Ectodermal cell (in vitro differentiated cells): ENCODE data around the gene GPC3.

Experiments used
- H3K27ac ChIP-seq: 2 replicates; pipeline ENCODE4 v1.7.0; 2013; ENCODE audit warnings: mild to moderate bottlenecking, low read depth, low read length; ENCODE audit not compliant: insufficient read depth, poor library complexity, severe bottlenecking
- H3K27me3 ChIP-seq: 2 replicates; pipeline ENCODE4 v1.7.0; 2013; ENCODE audit warnings: mild to moderate bottlenecking, low read length; ENCODE audit not compliant: insufficient read depth, control insufficient read depth, poor library complexity, severe bottlenecking
- H3K36me3 ChIP-seq: one replicate; pipeline ENCODE4 v1.7.0; 2013; ENCODE audit warnings: low read length; ENCODE audit not compliant: control insufficient read depth, insufficient read depth
- H3K4me1 ChIP-seq: one replicate; pipeline ENCODE4 v1.7.0; 2013; ENCODE audit warnings: low read length; ENCODE audit not compliant: control insufficient read depth, insufficient read depth
- H3K4me3 ChIP-seq: 2 replicates; pipeline ENCODE4 v1.7.0; 2013; ENCODE audit warnings: low read depth, low read length, control low read depth; ENCODE audit not compliant: insufficient read depth
- H3K9me3 ChIP-seq: 2 replicates; pipeline ENCODE4 v1.7.0; 2013; ENCODE audit warnings: mild to moderate bottlenecking, low read length, moderate library complexity; ENCODE audit not compliant: control insufficient read depth
- WGBS, 2 experiments: methylation state at CpG; one replicate each; pipeline ENCODE4 v1.1.7; 2013; ENCODE audit warnings: missing lambda C conversion rate in 2 of 2; 5-methylcytosine and 5-hydroxymethylcytosine counted together

GPC3 gene

DNA sequence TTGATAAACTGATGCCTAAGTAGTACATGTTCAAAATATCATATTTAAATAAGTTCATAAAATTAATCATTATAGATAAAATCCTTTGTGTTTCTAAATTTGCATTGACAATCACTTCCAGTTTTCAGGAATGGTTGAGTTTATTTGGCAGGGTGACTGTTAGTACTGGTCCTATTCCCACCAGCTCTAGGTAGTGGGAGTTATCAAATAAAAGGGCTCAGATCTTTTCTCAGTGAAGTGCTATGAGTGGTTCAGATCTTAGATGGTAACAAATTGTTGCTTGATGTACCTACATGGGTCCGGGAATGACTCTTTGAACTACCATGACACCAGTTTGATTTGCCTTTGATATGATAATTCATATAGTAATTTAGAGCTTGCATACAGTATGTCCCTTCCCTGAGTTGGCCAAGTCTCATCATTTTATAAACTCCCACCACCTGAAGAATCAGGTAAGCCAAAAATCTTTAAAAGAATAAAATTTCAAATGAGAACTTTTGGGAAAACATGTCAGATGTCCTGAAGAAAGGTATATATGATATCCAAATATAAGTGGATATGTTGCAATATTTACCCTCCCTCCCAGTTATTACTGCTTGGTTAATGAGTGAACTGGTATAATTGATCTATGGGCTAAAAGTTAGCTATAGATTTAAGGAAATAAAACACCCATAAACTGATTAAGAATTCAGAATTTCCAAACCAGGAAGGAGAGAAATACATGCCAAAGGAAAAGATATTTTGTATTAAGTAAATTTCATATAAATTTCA lies 28.6 kb downstream of the GPC3 start:
- Histone ChIP-seq H3K9me3 (no peaks in the 10 kb centered on the region), H3K36me3 (no peaks in the 10 kb centered on the region), H3K27ac (no peak overlapping the region), H3K27me3 (no peaks in the 10 kb centered on the region), H3K4me3 (no peak overlapping the region), H3K4me1 (no peaks in the 10 kb centered on the region)
- 100% methylated on average over 1 of the region's 1 CpG for WGBS, 2 experiments

DNA sequence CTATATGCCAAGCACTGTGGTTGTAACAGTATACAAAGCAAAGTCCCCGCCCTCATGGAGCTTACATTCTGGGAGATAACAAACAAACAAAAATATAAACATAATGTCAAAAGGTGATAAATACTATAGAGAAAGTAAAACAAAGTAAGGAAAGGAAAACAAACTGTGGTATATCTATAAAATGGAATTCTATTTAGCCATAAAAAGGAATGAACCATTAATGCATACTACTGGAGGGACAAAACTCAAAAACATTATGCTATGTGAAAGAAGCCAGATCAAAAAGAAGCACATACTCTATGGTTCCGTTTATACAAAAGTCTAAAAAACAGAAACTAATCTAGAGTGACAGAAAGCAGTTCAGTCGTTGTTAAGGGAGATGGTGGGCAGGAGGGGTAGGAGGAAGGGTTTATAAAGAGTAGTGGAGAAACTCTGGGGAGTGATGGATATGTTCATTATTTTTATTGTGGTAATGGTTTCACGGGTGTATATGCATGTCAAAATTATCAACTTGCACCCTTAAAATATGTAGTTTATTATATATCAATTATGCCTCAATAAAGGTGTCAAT lies 31.5 kb downstream of the GPC3 start:
- no peak overlapping the region for H3K27ac ChIP-seq
- H3K4me1 ChIP-seq = no peaks in the 10 kb centered on the region
- H3K9me3 ChIP-seq = no peaks in the 10 kb centered on the region
- no peaks in the 10 kb centered on the region for H3K27me3 ChIP-seq
- WGBS, 2 experiments = 100% methylated on average over 2 of the region's 4 CpGs
- no peak overlapping the region for H3K4me3 ChIP-seq
- H3K36me3 ChIP-seq = no peaks in the 10 kb centered on the region

DNA sequence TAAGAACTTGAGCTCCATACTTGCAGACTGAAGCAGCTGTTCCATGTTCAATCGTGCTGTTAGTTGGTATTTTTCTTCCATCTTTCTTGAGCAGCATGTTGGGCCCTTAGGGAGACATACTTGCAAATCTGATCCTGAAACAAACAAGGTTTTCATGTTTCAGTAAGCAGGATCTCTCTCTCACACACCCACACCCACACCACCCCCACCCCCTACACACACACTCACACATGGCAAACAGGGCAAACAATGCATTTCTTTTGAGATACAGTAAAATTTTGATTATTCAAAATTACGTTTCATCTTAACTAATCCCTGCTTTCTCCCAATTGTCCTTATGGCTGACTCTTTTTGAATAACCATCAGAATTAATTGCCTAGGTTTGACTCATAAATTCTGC lies 32.3 kb downstream of the GPC3 start:
- Histone ChIP-seq H3K27me3 (no peaks in the 10 kb centered on the region), H3K9me3 (no peaks in the 10 kb centered on the region), H3K4me3 (no peak overlapping the region), H3K4me1 (no peaks in the 10 kb centered on the region), H3K36me3 (no peaks in the 10 kb centered on the region), H3K27ac (no peak overlapping the region)
- 95 to 97% methylated on average over 2 of the region's 2 CpGs for WGBS, 2 experiments

DNA sequence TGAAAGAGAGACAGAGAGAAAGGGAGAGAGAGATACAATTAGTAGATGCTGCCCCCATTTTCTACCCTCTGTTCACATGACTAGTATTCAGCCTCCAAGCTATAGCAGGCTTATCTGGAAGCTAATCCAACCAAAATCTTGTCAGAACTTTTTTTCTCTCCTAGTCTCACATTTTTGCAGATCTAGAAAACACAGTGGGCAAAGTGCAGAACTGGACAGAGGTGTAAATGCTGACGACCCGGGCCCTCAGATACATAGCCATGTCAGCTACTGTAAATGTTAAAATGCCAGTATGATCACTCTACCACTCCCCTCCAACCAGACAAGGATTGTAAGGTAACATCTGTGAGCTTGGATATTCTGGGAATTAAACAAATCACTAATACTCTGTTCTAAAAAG lies 34.3 kb downstream of the GPC3 start:
- WGBS, 2 experiments = 91 to 100% methylated on average over 2 of the region's 2 CpGs
- H3K4me3 ChIP-seq = no peak overlapping the region
- no peaks in the 10 kb centered on the region for H3K36me3 ChIP-seq
- H3K27ac ChIP-seq = no peak overlapping the region
- H3K4me1 ChIP-seq = no peaks in the 10 kb centered on the region
- no peaks in the 10 kb centered on the region for H3K27me3 ChIP-seq
- H3K9me3 ChIP-seq = no peaks in the 10 kb centered on the region

- no peaks in the 10 kb centered on the region for H3K36me3 ChIP-seq
- H3K4me3 ChIP-seq = no peak overlapping the region
- no peaks in the 10 kb centered on the region for H3K4me1 ChIP-seq
- no peak overlapping the region for H3K27ac ChIP-seq
- WGBS, 2 experiments = 90 to 97% methylated on average over 3 of the region's 3 CpGs
- no peaks in the 10 kb centered on the region for H3K27me3 ChIP-seq
- H3K9me3 ChIP-seq = no peaks in the 10 kb centered on the region
These were observed 35.2 kb downstream of the GPC3 start for GRCh38 chrX:133950214-133950613.

- Histone ChIP-seq H3K9me3 (no peaks in the 10 kb centered on the region), H3K4me1 (no peaks in the 10 kb centered on the region), H3K27me3 (no peaks in the 10 kb centered on the region), H3K27ac (no peak overlapping the region), H3K36me3 (no peaks in the 10 kb centered on the region), H3K4me3 (no peak overlapping the region)
- WGBS, 2 experiments = 100% methylated on average over 1 of the region's 1 CpG
These were observed 36.5 kb downstream of the GPC3 start for GRCh38 chrX:133948895-133949294.

DNA sequence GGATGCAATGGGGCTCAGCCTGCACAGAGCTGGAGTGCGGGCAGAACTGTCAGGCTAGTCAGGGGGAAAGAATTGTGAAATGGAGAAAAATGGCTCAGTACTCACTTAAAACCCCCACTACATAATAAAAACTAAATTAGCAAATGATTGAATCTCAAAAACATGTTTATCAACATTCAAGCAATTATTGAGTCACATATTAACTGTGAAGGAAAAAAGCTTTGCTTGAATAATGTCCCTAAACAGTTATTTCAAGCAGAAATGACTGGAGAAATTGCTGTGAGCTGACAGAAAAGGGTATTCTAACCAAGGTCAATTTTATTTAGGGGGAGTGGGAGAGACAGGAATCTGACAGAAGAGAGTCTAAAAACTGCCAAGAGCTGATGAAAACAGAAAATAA lies 37.4 kb downstream of the GPC3 start:
- no peaks in the 10 kb centered on the region for H3K4me1 ChIP-seq
- H3K27me3 ChIP-seq = no peaks in the 10 kb centered on the region
- H3K36me3 ChIP-seq = no peaks in the 10 kb centered on the region
- H3K9me3 ChIP-seq = no peaks in the 10 kb centered on the region
- H3K27ac ChIP-seq = no peak overlapping the region
- 100% methylated on average over 1 of the region's 1 CpG; no CpG with 5 or more reads in 1 of the 2 experiments for WGBS, 2 experiments
- H3K4me3 ChIP-seq = no peak overlapping the region

GRCh38 chrX:133947022-133947421 lies 38.4 kb downstream of the GPC3 start:
- Histone ChIP-seq H3K4me3 (no peak overlapping the region), H3K27ac (no peak overlapping the region), H3K9me3 (no peaks in the 10 kb centered on the region), H3K4me1 (no peaks in the 10 kb centered on the region), H3K27me3 (no peaks in the 10 kb centered on the region), H3K36me3 (no peaks in the 10 kb centered on the region)
- 55 to 68% methylated on average over 2 of the region's 2 CpGs for WGBS, 2 experiments

GRCh38 chrX:133943507-133943906 lies 41.9 kb downstream of the GPC3 start:
- H3K27ac ChIP-seq = no peak overlapping the region
- H3K27me3 ChIP-seq = no peaks in the 10 kb centered on the region
- H3K36me3 ChIP-seq = no peaks in the 10 kb centered on the region
- no peaks in the 10 kb centered on the region for H3K4me1 ChIP-seq
- H3K9me3 ChIP-seq = no peaks in the 10 kb centered on the region
- H3K4me3 ChIP-seq = no peak overlapping the region
- WGBS, 2 experiments = 93 to 100% methylated on average over 1 of the region's 1 CpG

- Histone ChIP-seq H3K4me1 (peaks cover 9% of the 10 kb centered on the region), H3K27me3 (no peaks in the 10 kb centered on the region), H3K27ac (no peak overlapping the region), H3K36me3 (no peaks in the 10 kb centered on the region), H3K9me3 (no peaks in the 10 kb centered on the region), H3K4me3 (no peak overlapping the region)
- 93 to 96% methylated on average over 2 of the region's 2 CpGs for WGBS, 2 experiments
These were observed 45.6 kb downstream of the GPC3 start for GRCh38 chrX:133939655-133940302.
